OCI-LY3 (cell line): ENCODE data around the gene LAMC1.
A peak's percentile ranks its signal among the peaks of the same experiment; 100 is the strongest.

Experiments
- H2AFZ ChIP-seq: fragments of 200-600, 300-600 bp; shearing (Covaris generic); 2 replicates; pipeline ENCODE4 v1.6.0; 2014; ENCODE audit warnings: antibody characterized with exemption, low read depth, low read length
- H3K27ac ChIP-seq: fragments of 200-600, 300-600 bp; sonication (generic); 2 replicates; pipeline ENCODE4 v1.5.1; 2014; ENCODE audit warnings: mild to moderate bottlenecking, low read length, moderate library complexity, mixed read lengths
- H3K27me3 ChIP-seq: fragments of 200-600, 300-600 bp; sonication (generic); 2 replicates; pipeline ENCODE4 v1.6.1; 2014; ENCODE audit warnings: low read depth, low read length, mixed read lengths
- H3K36me3 ChIP-seq: fragments of 200-600, 300-600 bp; sonication (generic); replicated peaks from 2 replicates; pipeline ENCODE3; 2014; ENCODE audit warnings: low read depth, low read length, mixed read lengths
- H3K4me1 ChIP-seq: fragments of 300-600, 200-600 bp; sonication (generic); 2 replicates; pipeline ENCODE4 v1.6.1; 2014; ENCODE audit warnings: low read length, mixed read lengths
- H3K4me2 ChIP-seq: fragments of 200-600, 300-600 bp; sonication (generic); 2 replicates; pipeline ENCODE4 v1.6.1; 2014; ENCODE audit warnings: low read length, mixed read lengths
- H3K4me3 ChIP-seq: fragments of 300-600, 200-600 bp; sonication (generic); 2 replicates; pipeline ENCODE4 v1.5.1; 2014; ENCODE audit warnings: antibody characterized with exemption, mild to moderate bottlenecking, low read length, moderate library complexity
- H3K79me2 ChIP-seq: fragments of 300-600, 200-600 bp; shearing (Covaris generic); 2 replicates; pipeline ENCODE4 v1.6.1; 2014; ENCODE audit warnings: mild to moderate bottlenecking, low read length, mixed read lengths
- H3K9ac ChIP-seq: fragments of 300-600, 200-600 bp; shearing (Covaris generic); 2 replicates; pipeline ENCODE4 v1.6.0; 2014; ENCODE audit warnings: mild to moderate bottlenecking, low read length, moderate library complexity
- H3K9me3 ChIP-seq: fragments of 200-600, 300-600 bp; shearing (Covaris generic); 2 replicates; pipeline ENCODE4 v1.6.1; 2014; ENCODE audit warnings: low read length, mixed read lengths; ENCODE audit not compliant: insufficient read depth
- H4K20me1 ChIP-seq: fragments of 200-600, 300-600 bp; sonication (generic); 2 replicates; pipeline ENCODE4 v1.6.1; 2016; ENCODE audit warnings: low read length, mixed read lengths; ENCODE audit not compliant: insufficient read depth
- CTCF ChIP-seq: fragments of 200-600, 300-600 bp; sonication (generic); IDR thresholded peaks from 2 replicates; pipeline ENCODE4 v1.5.1; 2014; ENCODE audit warnings: antibody characterized with exemption, low read length, low read depth
- EZH2phosphoT487 ChIP-seq: fragments of 200-600 bp; shearing (Covaris generic); IDR thresholded peaks from 2 replicates; pipeline ENCODE4 v1.6.1; 2018; ENCODE audit warnings: antibody characterized with exemption, mixed run types, low read depth

The LAMC1 gene

GRCh38 chr1:183048087-183049085, 25.2 kb downstream of the LAMC1 start:
- Histone ChIP-seq H3K9me3 (no peaks in the 10 kb centered on the region), H3K79me2 (peaks cover 65% of the 10 kb centered on the region), H3K27ac (peak overlapping the region; percentile 69), H3K4me3 (peak overlapping the region; percentile 60), H3K9ac (peak overlapping the region; percentile 53), H4K20me1 (peaks cover 2% of the 10 kb centered on the region; the same call in 1 of the 2 replicates), H3K4me1 (peaks cover 46% of the 10 kb centered on the region), H3K4me2 (peak overlapping the region; percentile 80), H2AFZ (peak overlapping the region; percentile 10; the same call in 1 of the 2 replicates), H3K27me3 (no peaks in the 10 kb centered on the region), H3K36me3 (no peaks in the 10 kb centered on the region)
- TF ChIP-seq CTCF (no peak), EZH2phosphoT487 (no peak)

GRCh38 chr1:183051546-183051945, 28.3 kb downstream of the LAMC1 start:
- H3K9ac ChIP-seq, result no peak overlapping the region
- no peaks in the 10 kb centered on the region for H3K36me3 ChIP-seq
- H2AFZ ChIP-seq, result no peak overlapping the region
- H3K4me1 ChIP-seq, result peaks cover 32% of the 10 kb centered on the region
- no peak overlapping the region for H3K27ac ChIP-seq
- H3K9me3 ChIP-seq, result no peaks in the 10 kb centered on the region
- peaks cover 5% of the 10 kb centered on the region for H4K20me1 ChIP-seq
- TF ChIP-seq CTCF, result no peak
- no peak overlapping the region for H3K4me3 ChIP-seq
- H3K79me2 ChIP-seq, result peaks cover 53% of the 10 kb centered on the region
- no peak overlapping the region for H3K4me2 ChIP-seq
- H3K27me3 ChIP-seq, result no peaks in the 10 kb centered on the region

- Histone ChIP-seq H3K36me3 (no peaks in the 10 kb centered on the region), H2AFZ (no peak overlapping the region), H3K27ac (no peak overlapping the region), H3K9ac (no peak overlapping the region), H3K27me3 (no peaks in the 10 kb centered on the region), H3K4me1 (peaks cover 20% of the 10 kb centered on the region), H4K20me1 (peaks cover 5% of the 10 kb centered on the region), H3K4me3 (no peak overlapping the region), H3K9me3 (no peaks in the 10 kb centered on the region), H3K4me2 (no peak overlapping the region), H3K79me2 (peaks cover 47% of the 10 kb centered on the region)
- no peak for TF ChIP-seq CTCF
- TF ChIP-seq EZH2phosphoT487, result no peak
Observed at GRCh38 chr1:183052861-183053260, 29.6 kb downstream of the LAMC1 start.

GRCh38 chr1:183058851-183059502, 35.8 kb downstream of the LAMC1 start:
- Histone ChIP-seq H3K4me2 (no peak overlapping the region), H3K9ac (no peak overlapping the region), H3K36me3 (no peaks in the 10 kb centered on the region), H3K4me3 (no peak overlapping the region), H3K27me3 (no peaks in the 10 kb centered on the region), H2AFZ (no peak overlapping the region), H3K27ac (no peak overlapping the region), H3K79me2 (peaks cover 56% of the 10 kb centered on the region), H4K20me1 (peaks cover 10% of the 10 kb centered on the region), H3K9me3 (no peaks in the 10 kb centered on the region), H3K4me1 (0 out of 2 replicates have a peak, but pooled peaks cover 6% of the 10 kb centered on the region)
- no peak for TF ChIP-seq CTCF
- no peak for TF ChIP-seq EZH2phosphoT487
